Gastrocnemius medialis (tissue), 4 donors: ENCODE results near the gene BCR. TPM values are rescaled to one million over a fixed set of nuclear protein-coding genes. Genes with fewer than 3 reads are reported as not detected.

ENCODE experiments used
- ATAC-seq, 2 donors: fragments of 150-250 bp; one replicate each; pipeline ENCODE4 v1.9.1; 2016
- DNase-seq, 2 donors: peaks; one replicate each; pipeline ENCODE4 v3.0.0-alpha.2; 2019
- H3K27ac ChIP-seq, 4 donors: fragments of 200-600 bp; sonication (generic); 1 replicate in 1 of 4; 2 replicates in 3 of 4; pipeline ENCODE4 v1.5.1; 2016 to 2018; ENCODE audit warnings: mild to moderate bottlenecking in 2 of 4, moderate library complexity in 1 of 4
- H3K27me3 ChIP-seq, 3 donors: fragments of 200-600 bp; sonication (generic) in 2 of 3; 1 replicate in 1 of 3; 2 replicates in 2 of 3; pipeline versions ENCODE4 v1.5.1 to v1.6.0; 2016 to 2019; ENCODE audit warnings: mild to moderate bottlenecking in 1 of 3, moderate library complexity in 1 of 3
- H3K36me3 ChIP-seq, 2 donors: fragments of 200-600 bp; sonication (generic) in 1 of 2; one replicate each; pipeline ENCODE4 v1.5.1; 2017 to 2018
- H3K4me1 ChIP-seq, 2 donors: fragments of 200-600 bp; sonication (generic) in 1 of 2; one replicate each; pipeline ENCODE4 v1.5.1; 2016 to 2017; ENCODE audit warnings: mild to moderate bottlenecking in 2 of 2
- H3K4me3 ChIP-seq, 4 donors: fragments of 200-600 bp; sonication (generic) in 3 of 4; 1 replicate in 1 of 4; 2 replicates in 3 of 4; pipeline ENCODE4 v1.5.1; 2016 to 2019; ENCODE audit warnings: mild to moderate bottlenecking in 2 of 4
- H3K9me3 ChIP-seq, 3 donors: fragments of 200-600 bp; sonication (generic) in 2 of 3; 1 replicate in 1 of 3; 2 replicates in 2 of 3; pipeline ENCODE4 v1.5.1; 2016 to 2019
- CTCF ChIP-seq, 5 experiments: fragments of 450-650 bp in 3 of 5; fragments of 200-600 bp in 2 of 5; sonication (generic) in 2 of 5; IDR thresholded peaks in 4 of 5; conservative IDR thresholded peaks in 1 of 5; 1 replicate in 4 of 5; 2 replicates in 1 of 5; pipeline ENCODE4 v1.5.1; 2016 to 2019; ENCODE audit warnings: antibody characterized with exemption in 5 of 5, mild to moderate bottlenecking in 3 of 5, moderate library complexity in 3 of 5
- POLR2A ChIP-seq, 2 donors: fragments of 450-650 bp; IDR thresholded peaks; one replicate each; pipeline ENCODE4 v1.6.1; 2017; ENCODE audit warnings: antibody characterized with exemption in 2 of 2, mild to moderate bottlenecking in 2 of 2, moderate library complexity in 2 of 2
- in situ Hi-C, 4 donors: fragments of 200-750 bp; cut with MboI; loops; one replicate each; pipeline versions ENCODE4 v1.15.0 to v1.8.0; 2017; ENCODE audit warnings: low sequenced_read_pairs in 4 of 4
- intact Hi-C: fragments of 100-400 bp; cut with DNase I; formaldehyde crosslinking; loops from one replicate; pipeline ENCODE4 v1.15.1; 2023; ENCODE audit warnings: low total_unique reads
- total RNA-seq, 4 donors: library from RNA; depleted of rRNA; stranded (reverse); fragments of >200 nt; gene quantifications; one replicate each; pipeline versions ENCODE4 v1.1.0 to v1.2.3, GENCODE V29; 2016

BCR gene
- total RNA-seq, 4 donors from 2014 or later: 10.3 to 13.0 (median 12.4) TPM

- H3K4me3 ChIP-seq: no peak overlapping the region
- H3K4me1 ChIP-seq: peaks cover 8 to 19% of the 10 kb centered on the region in 2 donors
- H3K27me3 ChIP-seq: no peaks in the 10 kb centered on the region
- no peak for TF ChIP-seq CTCF (IDR thresholded peaks at IDR 0.05 in 4 of 5, conservative IDR thresholded peaks at IDR 0.05 in 1 of 5)
- TF ChIP-seq POLR2A (IDR thresholded peaks at IDR 0.05): no peak
- intact Hi-C loops: loop anchor here (10.0 kb wide), 1 partner anchor 223 kb away; no protein-coding TSS in a partner anchor
- no peaks in the 10 kb centered on the region for H3K9me3 ChIP-seq
- ATAC-seq (no peak), DNase-seq (no peak)
- in situ Hi-C loops: loop anchor here in 1 of 4 donors (25.0 kb wide), 1 partner anchor 236 kb away; no protein-coding TSS in a partner anchor
- no peaks in the 10 kb centered on the region for H3K36me3 ChIP-seq
- no peak overlapping the region for H3K27ac ChIP-seq
These were observed 121.3 kb downstream of the BCR start for GRCh38 chr22:23301591-23301990.

GRCh38 chr22:23302171-23303002, 122.1 kb downstream of the BCR start:
- Histone ChIP-seq H3K27ac (no peak overlapping the region), H3K4me1 (peaks cover 8 to 23% of the 10 kb centered on the region in 2 donors), H3K36me3 (no peaks in the 10 kb centered on the region), H3K9me3 (no peaks in the 10 kb centered on the region), H3K27me3 (no peaks in the 10 kb centered on the region), H3K4me3 (no peak overlapping the region)
- DNase-seq: no peak
- intact Hi-C loops: loop anchor here (10.0 kb wide), 1 partner anchor 222 kb away; no protein-coding TSS in a partner anchor
- in situ Hi-C loops: loop anchor here in 1 of 4 donors (25.0 kb wide), 1 partner anchor 235 kb away; no protein-coding TSS in a partner anchor
- no peak for ATAC-seq
- no peak for TF ChIP-seq POLR2A (IDR thresholded peaks at IDR 0.05)
- TF ChIP-seq CTCF (IDR thresholded peaks at IDR 0.05 in 4 of 5, conservative IDR thresholded peaks at IDR 0.05 in 1 of 5): no peak

- intact Hi-C loops (loop anchor here (10.0 kb wide), 1 partner anchor 219 kb away; no protein-coding TSS in a partner anchor), in situ Hi-C loops (loop anchor here in 1 of 4 donors (25.0 kb wide), 1 partner anchor 232 kb away; no protein-coding TSS in a partner anchor)
- Histone ChIP-seq H3K27ac (peak overlapping the region; percentile 79 to 85 (median 82)), H3K36me3 (no peaks in the 10 kb centered on the region), H3K4me1 (peaks cover 8 to 23% of the 10 kb centered on the region in 2 donors), H3K4me3 (peak overlapping the region in 2 of 4 donors; percentile 30), H3K27me3 (no peaks in the 10 kb centered on the region), H3K9me3 (no peaks in the 10 kb centered on the region)
- ATAC-seq: peak in 1 of 2 donors; percentile 33
- TF ChIP-seq CTCF (IDR thresholded peaks at IDR 0.05 in 4 of 5, conservative IDR thresholded peaks at IDR 0.05 in 1 of 5) (no peak), POLR2A (IDR thresholded peaks at IDR 0.05) (no peak)
- DNase-seq: no peak
These were observed 125.1 kb downstream of the BCR start for GRCh38 chr22:23305321-23305910.

- Histone ChIP-seq H3K4me1 (peaks cover 8 to 23% of the 10 kb centered on the region in 2 donors), H3K36me3 (no peaks in the 10 kb centered on the region), H3K4me3 (peak overlapping the region in 2 of 4 donors; percentile 30), H3K27ac (peak overlapping the region; percentile 80 to 85 (median 82)), H3K9me3 (no peaks in the 10 kb centered on the region), H3K27me3 (no peaks in the 10 kb centered on the region)
- intact Hi-C loops: loop anchor here (10.0 kb wide), 1 partner anchor 219 kb away; no protein-coding TSS in a partner anchor
- TF ChIP-seq POLR2A (IDR thresholded peaks at IDR 0.05) (no peak), CTCF (IDR thresholded peaks at IDR 0.05 in 4 of 5, conservative IDR thresholded peaks at IDR 0.05 in 1 of 5) (no peak)
- peak; percentile 90 to 94 for ATAC-seq
- peak; percentile 69 to 70 for DNase-seq
- in situ Hi-C loops: loop anchor here in 1 of 4 donors (25.0 kb wide), 1 partner anchor 231 kb away; no protein-coding TSS in a partner anchor
These were observed 125.6 kb downstream of the BCR start for GRCh38 chr22:23305922-23306374.
